ENCODE results near the gene SEH1L.
"Not testable (repeated sequence)": the region's sequence is repeated elsewhere in the genome, so short reads cannot be mapped to it uniquely, and the experiment has no call there.

SEH1L gene

DNA sequence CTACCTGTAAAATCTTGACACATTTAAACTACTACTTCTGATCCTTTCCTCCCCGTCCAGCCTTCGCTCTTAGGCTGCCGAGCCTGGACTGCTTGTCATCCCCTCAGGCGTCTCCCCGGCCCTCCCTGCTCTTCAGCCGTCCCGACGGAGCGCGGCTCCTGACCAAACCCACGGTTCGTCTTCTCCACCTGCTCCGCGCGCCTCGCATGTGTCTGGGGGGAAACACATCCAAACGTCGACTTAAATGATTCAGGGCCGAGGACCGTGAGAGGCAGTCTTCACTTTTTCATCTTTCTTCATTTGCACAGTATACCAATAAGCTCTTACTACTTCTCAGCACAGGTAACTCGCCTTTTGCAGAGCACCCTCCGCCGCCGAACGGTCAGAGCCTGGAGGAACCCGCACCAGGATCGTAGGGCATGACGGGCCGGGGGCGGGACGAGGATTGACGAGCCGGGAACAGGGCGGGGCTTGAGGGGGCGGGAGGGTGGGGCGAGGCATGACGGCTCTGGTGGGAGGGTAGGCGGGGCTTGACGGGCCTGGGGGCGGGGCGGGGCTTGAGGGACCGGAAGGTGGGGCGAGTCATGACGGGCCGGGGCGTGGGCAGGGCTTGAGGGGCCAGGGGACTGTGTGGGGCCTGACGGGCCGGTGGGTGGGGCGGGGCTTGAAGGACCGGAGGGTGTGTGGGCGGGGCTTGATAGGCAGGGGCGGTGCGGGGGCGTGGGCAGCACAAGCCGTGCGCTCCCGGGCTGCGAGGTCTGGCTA, at the start of gene SEH1L:
SEH1L (plus strand) TSS at position 727 of the 765 bp plus-strand sequence. CDS start 111 bp downstream, outside the sequence.
- peak; percentile 80 for DNase-seq

GRCh38 chr18:12901208-12901607, 46.6 kb upstream of the SEH1L start:
- not testable (repeated sequence) for DNase-seq

- DNase-seq: no peak
Measured at GRCh38 chr18:12904012-12904516, 43.7 kb upstream of the SEH1L start.

DNA sequence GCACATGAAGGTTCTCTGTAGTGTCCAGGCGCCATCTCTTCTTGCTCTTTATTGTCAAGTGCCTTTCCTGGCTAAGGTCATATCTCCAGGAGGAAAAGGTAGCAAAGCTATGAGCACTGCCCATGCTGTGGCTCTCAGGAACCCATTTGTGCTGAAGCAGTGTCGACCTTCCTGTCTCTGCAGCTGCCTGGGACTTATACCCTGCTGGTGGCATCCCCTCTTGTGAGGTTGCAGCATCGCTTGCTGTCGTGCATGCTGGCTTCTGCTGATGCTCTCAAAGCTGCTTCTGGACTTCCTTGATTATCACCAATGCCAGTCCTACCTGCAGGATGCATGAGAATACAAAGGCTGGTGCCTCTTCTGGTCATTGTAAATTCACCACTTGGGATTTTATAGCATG, 41.7 kb upstream of the SEH1L start:
- no peak for DNase-seq

DNA sequence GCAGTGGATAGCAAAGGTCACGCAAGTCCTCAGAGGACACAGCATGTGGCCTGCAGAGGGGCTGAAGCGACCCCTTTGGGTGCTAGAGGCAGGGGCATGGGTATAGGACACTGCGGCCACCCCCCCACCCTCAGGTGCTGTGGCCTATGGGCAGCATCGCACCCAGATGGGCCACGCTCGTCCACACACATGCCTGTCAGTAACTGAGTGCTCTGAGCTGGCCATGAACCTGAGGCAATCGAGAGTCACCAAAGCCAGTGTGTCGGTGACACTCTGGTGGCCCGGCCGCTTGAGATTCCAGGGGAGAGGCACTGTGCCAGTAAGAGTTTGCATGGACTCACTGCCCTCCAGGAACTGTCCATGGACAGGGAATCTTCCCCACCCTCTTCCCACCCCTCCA, 41.0 kb upstream of the SEH1L start:
- DNase-seq: no peak

DNA sequence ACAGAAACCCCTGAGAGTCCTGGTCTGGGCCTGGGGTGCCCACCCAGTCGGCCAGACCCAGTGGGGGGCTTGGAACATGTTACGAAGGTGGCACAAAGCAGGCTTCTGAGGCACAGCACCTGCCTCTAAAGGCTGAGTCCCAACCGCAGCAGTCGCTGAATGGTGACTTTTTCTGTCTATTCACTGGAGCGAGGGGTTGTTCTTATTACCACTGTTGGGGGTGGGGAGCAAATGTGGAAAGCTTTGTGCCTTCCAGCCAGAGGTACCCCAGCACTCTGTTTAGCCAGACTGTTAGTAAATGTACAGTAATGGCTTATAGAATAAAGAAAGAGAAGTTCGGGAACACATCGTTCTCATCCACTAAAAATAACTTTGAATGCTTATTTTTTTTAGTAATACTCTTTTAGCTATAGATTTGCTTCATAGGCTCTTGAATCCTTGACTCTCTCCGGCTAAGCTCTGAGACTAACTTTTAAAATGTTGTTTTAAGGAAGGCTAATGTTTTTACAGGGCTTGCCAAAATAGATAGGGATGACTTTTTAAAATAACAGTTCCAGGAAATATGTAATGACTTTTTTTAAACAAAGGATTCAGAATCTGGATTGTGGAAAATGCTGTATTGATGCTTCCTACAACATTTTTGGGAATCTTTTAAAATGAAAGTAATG, 40.4 kb upstream of the SEH1L start:
- no peak for DNase-seq

GRCh38 chr18:12908706-12909105, 39.1 kb upstream of the SEH1L start:
- no peak for DNase-seq

DNA sequence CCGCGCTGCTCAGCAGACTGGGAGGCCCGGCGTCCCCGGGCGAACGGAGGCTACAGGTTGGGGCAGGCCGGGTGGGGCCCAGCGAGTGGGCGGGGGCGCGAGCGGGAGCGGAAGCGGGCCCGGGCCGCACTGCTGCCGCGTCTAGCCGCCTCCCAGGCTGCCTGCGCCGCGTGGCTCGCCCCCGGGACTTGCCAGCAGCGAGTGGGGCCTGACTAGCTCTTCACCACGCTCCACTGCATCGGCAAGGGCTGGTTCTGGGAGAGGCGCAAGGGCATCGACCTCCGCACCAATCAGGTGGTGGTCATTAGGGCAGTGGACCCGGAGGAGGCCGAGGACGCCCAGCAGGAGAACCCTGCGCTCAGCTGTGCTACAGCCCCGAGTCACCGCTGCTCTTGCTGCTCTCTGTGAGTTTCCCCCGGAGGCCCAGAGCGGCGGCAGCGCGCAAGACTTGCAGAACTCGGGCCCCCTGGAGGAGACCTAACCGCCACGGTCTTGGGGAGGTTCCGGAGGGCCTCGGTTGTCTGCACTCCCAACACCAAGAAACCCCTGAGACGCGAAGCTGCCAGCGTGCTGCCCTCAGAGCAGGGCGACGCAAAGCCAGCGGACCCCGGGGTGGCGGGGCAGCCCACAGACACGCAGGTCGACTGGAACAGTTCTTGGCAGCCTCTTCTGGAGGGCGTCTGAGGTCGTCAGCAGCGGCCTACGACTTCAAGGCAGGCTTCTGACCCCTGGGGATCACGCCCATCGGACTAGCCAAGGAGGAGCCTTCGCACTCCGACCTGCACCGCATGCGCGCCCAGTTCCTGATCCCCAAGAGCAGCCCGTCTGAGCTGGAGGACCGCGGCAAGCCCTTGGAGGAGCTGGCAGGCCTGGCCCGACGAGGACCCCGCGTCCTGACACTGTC, 36.5 kb upstream of the SEH1L start:
- no peak for DNase-seq

DNA sequence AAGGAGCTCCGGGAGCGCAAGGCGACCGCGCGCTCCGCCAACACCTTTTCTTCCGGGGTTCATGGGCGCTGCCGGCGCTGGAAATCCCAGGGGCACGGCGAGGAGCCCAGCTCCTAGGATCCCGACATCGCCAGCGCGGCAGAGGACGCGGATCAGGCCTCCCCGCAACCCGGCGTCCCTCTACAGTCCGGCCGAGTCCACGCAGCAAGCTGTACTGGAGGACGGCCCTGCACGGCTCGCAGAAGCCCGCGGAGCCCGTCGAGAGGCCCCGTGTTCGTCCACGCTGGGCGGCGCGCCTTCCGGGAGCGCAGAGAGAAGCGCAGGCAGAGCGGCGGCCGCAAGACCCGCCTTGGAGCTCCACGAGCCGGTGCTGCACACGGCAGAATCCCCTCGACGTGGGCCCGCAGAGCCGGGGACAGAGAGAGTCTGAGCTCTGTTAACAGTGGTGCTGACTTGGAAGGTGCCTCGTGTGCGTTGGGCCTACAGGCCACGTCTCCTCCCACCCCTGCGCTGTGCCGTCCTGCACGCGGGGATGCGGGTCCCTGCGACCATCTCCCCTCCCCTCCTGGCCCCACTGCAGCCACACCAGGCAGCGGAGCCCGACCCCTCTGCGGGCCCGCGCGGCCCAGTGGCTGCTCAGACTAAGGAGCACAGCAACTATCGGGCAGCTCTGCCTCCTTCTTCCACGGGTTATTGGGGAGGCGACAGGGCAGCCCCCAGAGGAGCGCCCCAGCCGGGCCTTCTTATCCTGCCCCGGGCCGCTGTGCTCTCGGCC, 35.7 kb upstream of the SEH1L start:
- no peak for DNase-seq

GRCh38 chr18:12921178-12921577, 26.6 kb upstream of the SEH1L start:
- DNase-seq: no peak

- DNase-seq: no peak
Measured at GRCh38 chr18:12922266-12922665, 25.5 kb upstream of the SEH1L start.

- DNase-seq: no peak
Measured at GRCh38 chr18:12924616-12925015, 23.2 kb upstream of the SEH1L start.

- no peak for DNase-seq
Measured at GRCh38 chr18:12928206-12928605, 19.6 kb upstream of the SEH1L start.

GRCh38 chr18:12928641-12929040, 19.2 kb upstream of the SEH1L start:
- no peak for DNase-seq

DNA sequence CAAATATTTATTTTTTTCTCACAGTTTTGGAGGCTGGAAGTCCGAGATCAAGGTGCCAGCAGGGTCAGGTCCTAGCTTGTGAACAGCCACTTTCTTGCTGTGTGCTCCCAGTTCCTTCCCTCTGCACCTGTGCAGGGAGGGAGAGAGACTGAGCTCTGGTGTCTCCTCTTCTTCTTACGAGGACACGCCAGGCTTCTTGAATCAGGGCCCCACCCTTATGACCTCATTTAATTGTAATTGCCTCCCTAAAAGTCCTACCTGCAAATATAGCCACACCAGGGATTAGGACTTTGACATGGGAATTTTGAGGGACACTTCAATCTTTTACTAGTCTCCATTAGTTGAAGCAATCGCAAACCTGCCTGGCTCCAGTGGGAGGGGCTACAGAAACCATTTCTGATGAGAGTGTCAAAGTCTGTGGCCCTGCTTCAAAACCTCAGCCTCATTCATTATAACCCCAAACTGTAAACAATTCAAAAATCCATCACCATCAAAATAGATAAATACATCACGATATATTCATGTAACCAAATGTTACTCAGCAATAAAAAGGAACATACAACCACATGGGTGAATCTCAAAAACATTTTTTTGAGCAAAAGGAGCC, 18.2 kb upstream of the SEH1L start:
- DNase-seq: no peak

DNA sequence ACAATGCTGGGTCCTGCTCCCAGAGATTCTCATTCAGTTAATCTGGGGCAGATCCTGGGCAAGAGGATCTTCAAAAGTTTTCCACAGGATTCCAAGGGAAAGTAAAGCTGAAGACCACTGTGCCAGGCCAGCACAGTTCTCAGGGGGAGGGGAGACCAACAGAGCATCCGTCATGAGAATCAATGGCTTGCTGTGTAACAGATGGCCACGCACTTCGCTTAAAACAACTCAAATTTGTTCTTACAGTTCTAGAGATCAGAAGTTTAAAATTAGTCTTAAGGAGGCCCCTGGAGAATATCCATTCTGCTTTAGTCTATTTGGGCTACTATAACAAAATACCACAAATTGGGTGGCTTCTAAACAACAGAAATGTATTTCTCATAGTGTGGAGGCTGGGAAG, 17.4 kb upstream of the SEH1L start:
- no peak for DNase-seq

DNA sequence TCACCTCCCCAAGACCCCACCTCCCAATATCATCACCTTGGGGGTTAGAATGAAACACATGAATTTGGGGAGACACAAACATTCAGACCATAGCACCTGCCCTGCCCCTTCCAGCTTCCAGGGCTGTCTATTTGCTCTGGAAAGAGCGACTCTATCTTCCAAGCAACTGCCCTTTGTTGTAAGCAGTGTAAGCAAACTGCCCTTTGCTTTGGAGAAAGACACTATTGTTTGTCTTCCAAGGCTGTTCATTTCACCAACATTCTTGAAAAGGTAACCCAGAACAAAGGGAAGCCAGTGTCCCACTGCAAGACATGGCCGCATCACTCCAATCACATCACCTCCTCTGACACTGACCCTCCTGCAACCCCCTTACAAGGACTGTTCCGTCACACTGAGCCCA, 16.9 kb upstream of the SEH1L start:
- DNase-seq: no peak

DNA sequence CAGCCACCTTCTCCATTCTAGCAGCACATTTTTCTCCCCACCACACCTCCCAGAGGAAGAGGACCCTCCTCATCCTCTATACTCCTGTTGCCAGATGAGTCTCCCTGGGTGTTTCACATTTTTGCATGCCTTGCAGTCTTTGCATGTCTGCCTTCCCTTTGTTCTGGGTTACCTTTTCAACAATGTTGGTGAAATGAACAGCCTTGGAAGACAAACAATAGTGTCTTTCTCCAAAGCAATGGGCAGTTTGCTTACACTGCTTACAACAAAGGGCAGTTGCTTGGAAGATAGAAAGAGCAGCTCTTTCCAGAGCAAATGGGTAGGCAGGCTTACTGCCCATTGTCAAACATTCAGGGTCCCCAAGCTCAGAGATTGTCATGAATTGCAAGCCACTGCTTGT, 14.5 kb upstream of the SEH1L start:
- DNase-seq: no peak

DNA sequence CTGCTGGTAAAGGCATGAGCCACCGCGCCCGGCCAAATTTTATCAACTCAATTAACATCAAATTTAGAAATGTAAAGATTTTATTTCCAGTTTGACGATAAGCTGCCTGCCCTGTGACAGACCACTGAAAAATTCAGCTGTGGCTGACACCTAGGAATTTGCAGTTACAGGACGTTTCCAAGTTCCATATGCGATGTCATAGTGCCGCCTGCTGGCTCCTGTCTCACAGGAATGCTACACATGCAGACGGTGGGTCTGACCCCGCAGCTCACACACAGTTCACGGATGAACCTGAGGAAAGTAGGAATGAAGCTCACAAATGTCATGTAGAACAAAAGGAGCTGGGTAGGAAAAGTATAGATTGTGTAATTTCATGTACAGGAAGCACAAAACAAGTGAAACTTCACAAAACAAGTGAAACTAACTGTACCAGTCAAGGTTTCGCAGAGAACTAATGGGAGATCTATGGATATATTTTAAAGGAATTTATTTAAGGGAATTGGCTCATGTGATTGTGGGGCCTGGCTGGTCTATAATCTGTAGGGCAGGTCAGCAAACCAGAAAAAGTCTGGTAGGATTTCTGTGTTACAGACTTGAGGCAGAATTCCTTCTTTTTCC, 13.2 kb upstream of the SEH1L start:
- no peak for DNase-seq

DNA sequence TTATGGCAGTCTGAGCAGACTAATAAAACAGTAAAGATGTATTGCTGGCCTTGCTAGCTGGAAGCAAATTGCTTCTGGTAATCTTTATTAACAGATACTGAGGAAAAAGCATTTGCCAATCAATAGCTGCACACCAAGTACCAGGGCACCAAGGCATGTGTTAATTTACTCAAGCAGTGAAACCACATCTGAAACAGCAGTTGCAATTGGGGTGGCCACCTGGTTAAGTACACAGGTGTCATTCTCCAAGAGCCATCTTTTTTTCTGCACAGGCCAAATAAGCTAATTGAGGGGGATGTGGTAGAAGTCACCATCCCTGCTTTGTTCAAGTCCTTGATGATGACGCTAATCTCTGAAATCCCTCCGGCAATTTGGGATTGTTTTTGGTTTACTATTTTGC, 8.6 kb upstream of the SEH1L start:
- DNase-seq: no peak

GRCh38 chr18:12943215-12943614, 4.6 kb upstream of the SEH1L start:
- DNase-seq: no peak

DNA sequence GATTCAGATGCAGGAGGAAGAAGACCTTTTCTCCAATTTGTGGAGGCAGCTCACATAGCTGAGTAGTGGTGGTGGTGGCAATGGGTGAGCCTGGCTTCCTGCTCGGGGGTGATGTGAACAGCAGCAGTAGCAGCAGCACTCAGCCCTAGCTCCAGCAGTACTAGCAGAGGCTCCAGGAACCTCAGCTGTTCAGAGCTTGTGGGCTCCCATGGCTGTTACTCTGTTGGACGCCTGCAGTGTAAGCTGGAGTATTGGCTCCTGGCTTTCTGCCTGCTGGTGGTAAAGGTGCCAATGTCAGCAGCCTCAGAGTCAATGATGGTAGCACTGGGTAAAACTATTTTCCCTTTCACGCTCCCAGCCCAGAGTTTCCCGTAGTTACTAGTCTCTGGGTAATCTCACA, 3.1 kb upstream of the SEH1L start:
- DNase-seq: no peak
